Subcutaneous adipose tissue (tissue), 4 donors: ENCODE measurements around the gene GPR33. TPM values are rescaled to one million over a fixed set of nuclear protein-coding genes. Genes with fewer than 3 reads are reported as not detected.

Experiments
- total RNA-seq, 4 donors: library from RNA; depleted of rRNA; stranded (reverse); fragments of >200 nt; gene quantifications; one replicate each; pipeline ENCODE4 v1.1.0, GENCODE V29; 2016
- TF ChIP-seq, protein P1 (sequence below): fragments of 450-650 bp; IDR thresholded peaks from one replicate; pipeline ENCODE4 v1.5.1; 2016; ENCODE audit warnings: low read depth, mild to moderate bottlenecking, control low read depth, antibody characterized with exemption, moderate library complexity

The GPR33 gene
- total RNA-seq, 4 donors from 2014 or later: not detected

- TF ChIP-seq, protein P1, sequence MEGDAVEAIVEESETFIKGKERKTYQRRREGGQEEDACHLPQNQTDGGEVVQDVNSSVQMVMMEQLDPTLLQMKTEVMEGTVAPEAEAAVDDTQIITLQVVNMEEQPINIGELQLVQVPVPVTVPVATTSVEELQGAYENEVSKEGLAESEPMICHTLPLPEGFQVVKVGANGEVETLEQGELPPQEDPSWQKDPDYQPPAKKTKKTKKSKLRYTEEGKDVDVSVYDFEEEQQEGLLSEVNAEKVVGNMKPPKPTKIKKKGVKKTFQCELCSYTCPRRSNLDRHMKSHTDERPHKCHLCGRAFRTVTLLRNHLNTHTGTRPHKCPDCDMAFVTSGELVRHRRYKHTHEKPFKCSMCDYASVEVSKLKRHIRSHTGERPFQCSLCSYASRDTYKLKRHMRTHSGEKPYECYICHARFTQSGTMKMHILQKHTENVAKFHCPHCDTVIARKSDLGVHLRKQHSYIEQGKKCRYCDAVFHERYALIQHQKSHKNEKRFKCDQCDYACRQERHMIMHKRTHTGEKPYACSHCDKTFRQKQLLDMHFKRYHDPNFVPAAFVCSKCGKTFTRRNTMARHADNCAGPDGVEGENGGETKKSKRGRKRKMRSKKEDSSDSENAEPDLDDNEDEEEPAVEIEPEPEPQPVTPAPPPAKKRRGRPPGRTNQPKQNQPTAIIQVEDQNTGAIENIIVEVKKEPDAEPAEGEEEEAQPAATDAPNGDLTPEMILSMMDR: no peak
Measured at GRCh38 chr14:31484754-31485153, 3.1 kb downstream of the GPR33 start.

GRCh38 chr14:31480156-31480555, 7.7 kb downstream of the GPR33 start:
- TF ChIP-seq, protein P1: no peak

GRCh38 chr14:31479027-31479426, 8.8 kb downstream of the GPR33 start:
- TF ChIP-seq, protein P1: no peak

DNA sequence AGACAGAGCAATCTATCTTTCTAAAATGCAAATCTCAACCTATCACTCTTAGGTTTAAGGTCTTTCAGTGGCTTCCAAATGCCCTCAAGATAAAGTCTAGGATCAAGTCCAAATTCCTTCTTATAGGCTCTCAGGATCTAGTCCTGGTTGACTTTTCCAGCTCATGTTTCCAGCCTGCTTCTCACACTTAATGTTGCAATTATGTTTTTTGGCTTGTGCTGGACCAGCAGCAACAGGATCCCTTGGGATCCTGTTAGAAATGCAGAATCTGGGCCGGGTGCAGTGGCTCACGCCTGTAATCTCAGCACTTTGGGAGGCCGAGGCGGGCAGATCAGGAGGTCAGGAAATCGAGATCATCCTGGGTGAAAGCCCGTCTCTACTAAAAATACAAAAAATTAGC, 10.6 kb downstream of the GPR33 start:
- TF ChIP-seq, protein P1: no peak

DNA sequence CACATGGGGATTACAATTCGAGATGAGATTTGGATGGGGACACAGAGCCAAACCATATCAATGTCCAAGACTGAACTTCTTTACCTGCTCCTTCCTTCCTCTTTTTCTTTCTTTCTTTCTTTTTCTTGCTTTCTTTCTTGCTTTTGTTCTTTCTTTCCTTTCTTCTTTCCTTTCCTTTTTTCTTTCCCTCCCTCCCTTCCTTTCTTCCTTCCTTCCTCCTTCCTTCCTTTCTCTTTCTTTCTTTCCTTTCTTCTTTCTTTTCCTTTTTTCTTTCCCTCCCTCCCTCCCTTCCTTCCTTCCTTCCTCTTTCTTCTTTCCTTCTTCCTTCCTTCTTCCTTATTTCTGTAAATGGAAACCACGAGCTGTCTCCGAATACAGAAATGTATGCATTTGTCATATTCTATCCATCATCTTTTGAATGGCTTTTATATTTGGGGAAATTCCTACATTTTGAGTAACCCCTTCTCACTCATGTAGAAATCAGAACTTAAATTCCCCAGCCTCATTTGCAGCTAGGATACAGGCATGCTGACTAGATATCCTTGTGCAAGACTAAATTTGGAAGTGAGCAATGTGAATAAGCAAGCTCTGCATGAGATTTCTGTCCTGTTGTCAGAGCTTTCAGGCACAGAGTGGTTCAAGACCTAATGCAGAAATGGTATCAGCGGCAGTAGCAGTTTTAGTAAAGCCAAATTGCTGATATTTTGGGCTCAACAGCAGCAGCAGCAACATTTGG, 11.5 kb downstream of the GPR33 start:
- TF ChIP-seq, protein P1: no peak

- TF ChIP-seq, protein P1: no peak
Measured at GRCh38 chr14:31466554-31466953, 21.3 kb downstream of the GPR33 start.

GRCh38 chr14:31465111-31465510, 22.7 kb downstream of the GPR33 start:
- TF ChIP-seq, protein P1: no peak
